NCI-H2081 treated with DMSO at 0.1 percent for 48 hours (cell line): ENCODE data around the gene ZNRF1.
"Not testable (repeated sequence)": the region's sequence is repeated elsewhere in the genome, so short reads cannot be mapped to it uniquely, and the experiment has no call there.

Source experiments
- DNase-seq: peaks from one replicate; lab custom pipeline; 2025; lab: John Stamatoyannopoulos, UW

ZNRF1 gene

DNA sequence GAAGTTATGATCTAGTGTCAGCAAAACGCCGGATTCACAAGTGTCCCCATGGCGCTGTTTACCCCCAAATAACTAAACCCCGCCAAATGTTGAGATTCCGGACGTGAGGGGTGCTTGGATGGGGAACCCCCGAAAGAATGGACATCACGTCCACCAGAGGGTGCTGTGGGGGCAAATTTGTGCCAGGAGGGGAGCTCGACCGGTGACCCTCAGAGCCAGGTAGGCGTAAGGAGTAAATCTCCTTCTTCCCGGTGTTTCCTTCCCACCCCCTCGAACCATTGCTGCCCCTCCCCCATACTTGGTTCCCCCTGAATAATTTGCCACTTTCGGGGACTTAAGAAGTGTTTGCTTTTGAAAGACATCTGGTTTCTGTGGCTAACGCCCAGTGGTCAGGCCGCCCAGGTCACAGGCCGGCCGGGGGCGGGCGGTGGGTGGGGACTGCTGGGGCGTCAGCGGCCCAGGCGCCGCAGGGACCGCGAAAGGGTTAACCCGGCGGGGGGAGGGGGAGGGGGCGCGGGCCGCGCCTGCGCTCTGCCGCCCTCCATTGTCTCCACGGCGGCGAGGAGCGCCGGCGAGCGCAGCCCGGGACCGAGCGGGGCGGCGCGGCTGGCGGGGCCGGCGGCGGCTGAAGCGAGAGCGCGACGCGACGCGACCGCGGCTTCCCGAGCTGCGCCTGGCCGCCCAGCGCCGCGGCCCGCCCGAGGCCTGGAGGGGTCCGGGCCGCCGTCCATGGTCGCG lies at the start of gene ZNRF1:
Gene ZNRF1, plus strand, starts transcription at position 544 of the 738 bp plus-strand sequence. CDS start 648 bp downstream, outside the sequence.
- no peak for DNase-seq

DNA sequence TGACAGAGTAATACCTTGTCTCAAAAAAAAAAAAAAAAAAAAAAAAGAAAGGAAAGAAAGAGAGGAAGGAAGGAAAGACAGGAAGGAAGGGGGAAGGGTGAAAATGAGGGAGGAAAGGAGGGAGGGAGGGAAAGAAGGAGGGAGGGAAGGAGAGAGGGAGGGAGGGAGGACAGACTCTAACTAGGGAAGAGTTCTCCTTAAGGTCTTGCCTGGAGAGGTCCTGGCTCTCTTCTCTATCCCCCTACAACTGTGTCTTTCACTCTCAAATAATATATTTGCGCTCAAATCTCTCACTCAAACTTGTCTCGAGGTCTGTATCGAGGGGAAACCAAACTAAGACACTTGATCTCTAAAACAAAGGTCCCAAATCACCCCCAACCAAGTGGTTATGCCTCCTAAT lies 49.5 kb upstream of the ZNRF1 start:
- no peak for DNase-seq

DNA sequence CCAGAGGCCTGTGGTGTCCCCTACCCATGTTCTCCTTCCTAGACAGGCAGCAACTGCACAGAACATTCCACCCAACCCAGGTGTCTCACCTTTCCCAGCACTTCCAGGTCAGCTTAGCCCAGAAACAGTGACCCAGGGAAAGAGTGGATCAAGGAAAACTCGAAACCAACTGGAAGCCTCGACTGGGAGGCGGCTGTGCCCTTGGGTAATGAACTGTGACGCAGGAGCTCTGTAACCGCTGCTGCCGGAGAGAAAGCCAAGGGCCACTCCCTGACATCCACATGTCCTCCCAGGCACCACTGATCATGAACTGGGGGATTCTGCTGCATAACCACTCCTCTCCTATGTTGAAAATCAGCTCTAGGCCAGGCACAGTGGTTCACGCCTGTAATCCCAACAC lies 48.3 kb upstream of the ZNRF1 start:
- no peak for DNase-seq

DNA sequence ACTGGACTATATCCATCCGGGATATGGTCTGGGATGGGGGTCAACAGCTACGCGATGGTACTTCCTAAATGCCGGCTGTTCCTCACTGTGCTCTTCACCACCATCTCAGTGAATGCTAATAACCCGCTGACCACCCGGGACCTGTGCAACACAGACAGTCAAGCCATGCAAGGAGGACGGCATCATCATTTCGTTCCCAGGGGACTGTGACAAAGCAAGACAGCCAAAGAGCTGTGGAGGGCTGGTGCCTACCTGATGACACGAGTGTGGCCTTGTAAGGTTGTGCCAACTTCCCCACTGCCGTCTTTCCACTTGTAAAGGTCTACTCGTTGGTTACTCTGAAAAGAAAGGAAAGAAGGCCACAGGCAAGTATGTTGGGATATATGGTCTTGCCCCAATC lies 47.6 kb upstream of the ZNRF1 start:
- DNase-seq = no peak

DNA sequence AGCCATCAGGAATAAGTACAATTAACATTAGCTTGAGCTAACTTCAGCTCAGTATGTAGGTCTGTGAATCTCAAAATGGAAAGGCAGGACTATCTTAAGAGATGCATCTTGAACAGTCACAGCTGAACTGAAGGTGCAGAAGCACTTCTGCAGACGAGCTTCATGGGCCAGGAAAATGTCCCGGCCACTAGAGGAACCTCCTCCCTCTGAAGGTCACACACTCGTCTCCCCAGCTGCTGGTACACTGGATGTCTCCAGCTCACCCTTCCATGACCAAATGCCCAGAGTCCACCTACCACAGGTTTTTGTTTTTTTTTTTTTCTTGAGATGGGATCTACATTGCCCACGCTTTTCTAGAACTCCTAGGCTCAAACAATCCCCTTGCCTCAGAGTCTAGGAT lies 47.1 kb upstream of the ZNRF1 start:
- DNase-seq = no peak

DNA sequence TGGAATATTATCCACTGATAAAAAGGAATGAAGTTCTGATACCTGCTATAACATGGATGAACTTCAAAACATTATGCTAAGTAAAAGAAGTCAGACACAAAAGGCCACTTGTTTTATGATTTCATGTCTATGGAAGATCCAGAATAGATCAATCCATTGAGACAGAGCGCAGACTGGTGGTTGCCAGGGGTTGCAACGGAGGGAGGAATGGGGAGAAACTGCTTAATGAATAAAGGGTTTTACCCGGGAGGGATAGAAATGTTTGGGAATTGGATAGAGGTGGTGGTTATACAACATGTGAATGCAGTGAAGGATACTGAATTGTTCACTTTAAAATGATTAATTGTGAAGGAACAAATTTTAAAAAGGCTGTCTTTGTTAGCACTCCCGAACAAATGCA lies 44.1 kb upstream of the ZNRF1 start:
- no peak for DNase-seq

DNA sequence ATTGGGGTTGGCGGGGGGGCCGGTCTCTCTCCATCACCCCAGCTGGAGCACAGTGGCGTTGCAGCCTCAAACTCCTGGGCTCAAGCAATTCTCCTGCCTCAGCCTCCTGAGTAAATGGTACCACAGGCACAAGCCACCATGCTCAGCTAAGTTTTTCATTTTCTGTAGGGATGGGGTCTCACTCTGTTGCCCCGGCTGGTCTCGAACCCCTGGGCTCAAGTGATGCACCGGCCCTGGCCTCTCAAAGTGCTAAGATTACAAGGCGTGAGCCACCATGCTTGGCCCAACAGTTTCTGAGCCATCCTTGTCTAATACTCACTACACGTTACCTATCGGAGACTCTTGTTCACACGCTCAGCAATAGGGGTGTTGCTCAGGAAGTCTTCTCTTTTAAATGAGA lies 25.5 kb upstream of the ZNRF1 start:
- DNase-seq = no peak

DNA sequence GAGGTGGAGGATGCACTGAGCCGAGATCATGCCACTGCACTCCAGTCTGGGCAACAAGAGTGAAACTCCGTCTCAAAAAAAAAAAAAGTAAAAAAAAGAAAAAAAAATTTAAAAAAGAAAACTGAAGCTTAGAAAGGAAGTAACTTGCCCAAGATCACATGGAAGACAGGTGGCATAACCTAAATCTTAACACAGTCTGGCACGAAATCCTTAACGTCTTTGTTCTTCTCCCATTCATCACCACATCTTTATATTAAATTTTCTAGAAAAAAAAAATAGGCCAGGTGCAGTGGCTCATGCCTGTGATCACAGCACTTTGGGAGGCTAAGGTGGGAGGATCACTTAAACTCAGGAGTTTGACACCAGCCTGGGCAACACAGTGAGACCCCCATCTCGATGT lies 23.2 kb upstream of the ZNRF1 start:
- DNase-seq = no peak

DNA sequence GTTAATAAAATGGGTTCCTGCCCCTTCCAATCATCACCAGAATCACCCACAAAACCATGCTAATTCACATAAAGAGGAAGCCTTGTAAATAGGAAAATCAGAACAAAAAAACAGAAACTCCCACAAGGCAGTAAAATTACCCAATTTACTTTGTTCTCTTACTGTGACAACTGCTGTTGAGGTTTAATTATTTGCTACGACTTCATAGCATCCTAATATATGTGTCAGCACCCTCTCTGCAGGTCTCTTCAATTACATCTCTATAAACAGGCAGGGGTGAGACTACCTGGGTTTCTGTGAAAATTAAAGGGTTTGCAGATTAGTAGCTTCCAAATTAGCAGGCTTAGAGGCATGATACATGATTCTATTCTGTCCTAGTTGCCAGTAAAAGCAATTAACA lies 16.6 kb upstream of the ZNRF1 start:
- peak; percentile 2 for DNase-seq

DNA sequence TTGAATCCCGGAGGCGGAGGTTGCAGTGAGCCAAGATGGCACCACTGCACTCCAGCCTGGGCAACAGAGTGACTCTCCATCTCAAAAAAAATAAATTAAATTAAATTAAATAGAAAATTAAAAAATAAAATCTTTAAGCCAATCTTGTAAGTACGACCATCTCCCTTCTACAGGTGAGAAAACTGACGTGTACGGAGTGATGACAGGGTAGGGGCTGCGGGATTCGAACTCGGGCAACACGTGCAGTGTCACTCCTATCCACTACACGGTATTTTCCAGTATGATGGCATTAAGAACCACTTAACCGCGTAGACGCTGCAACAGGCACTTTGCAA lies 14.7 kb upstream of the ZNRF1 start:
- no peak for DNase-seq

DNA sequence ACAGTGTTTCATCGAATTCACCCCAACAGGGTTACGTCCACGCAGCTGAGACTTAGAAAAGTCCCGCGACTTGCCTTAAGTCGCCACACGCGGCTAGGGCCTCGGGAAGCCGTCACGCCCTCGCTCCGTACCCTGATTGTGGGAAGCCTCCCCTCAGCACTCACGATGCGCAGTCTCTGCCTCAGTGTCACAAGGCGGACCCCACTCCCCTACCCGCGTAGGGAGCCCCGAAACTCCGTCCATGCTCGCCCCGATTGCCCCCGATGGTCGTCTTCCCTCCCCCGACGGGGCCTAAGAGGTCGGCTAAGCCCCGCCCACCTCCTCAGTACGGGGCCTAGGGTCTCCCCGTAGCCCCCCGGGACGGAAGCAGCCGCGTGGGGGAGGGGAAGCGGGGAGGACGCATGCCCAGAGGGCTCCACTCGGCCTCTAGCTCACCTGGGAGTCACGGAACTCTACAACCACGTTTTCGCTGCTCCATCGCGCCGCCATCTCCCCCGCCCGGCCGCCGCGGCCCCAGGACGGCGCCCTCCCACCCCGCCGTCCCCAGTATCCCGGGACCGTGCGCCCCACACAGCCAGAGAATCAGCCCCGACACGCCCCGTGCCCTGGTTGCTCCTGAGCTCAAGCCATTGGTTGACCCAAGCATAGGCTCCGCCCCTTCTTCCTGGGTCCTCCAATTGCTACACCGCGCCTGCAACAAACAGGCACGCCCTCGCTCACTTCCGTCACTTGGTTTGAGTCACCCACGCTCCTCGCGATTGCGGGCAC lies 14.1 kb upstream of the ZNRF1 start, which contains the start of gene WDR59:
Gene WDR59, minus strand, starts transcription at position 595 of the 768 bp plus-strand sequence. Its CDS starts 106 bp downstream, at position 489.
- peak; percentile 93 for DNase-seq

DNA sequence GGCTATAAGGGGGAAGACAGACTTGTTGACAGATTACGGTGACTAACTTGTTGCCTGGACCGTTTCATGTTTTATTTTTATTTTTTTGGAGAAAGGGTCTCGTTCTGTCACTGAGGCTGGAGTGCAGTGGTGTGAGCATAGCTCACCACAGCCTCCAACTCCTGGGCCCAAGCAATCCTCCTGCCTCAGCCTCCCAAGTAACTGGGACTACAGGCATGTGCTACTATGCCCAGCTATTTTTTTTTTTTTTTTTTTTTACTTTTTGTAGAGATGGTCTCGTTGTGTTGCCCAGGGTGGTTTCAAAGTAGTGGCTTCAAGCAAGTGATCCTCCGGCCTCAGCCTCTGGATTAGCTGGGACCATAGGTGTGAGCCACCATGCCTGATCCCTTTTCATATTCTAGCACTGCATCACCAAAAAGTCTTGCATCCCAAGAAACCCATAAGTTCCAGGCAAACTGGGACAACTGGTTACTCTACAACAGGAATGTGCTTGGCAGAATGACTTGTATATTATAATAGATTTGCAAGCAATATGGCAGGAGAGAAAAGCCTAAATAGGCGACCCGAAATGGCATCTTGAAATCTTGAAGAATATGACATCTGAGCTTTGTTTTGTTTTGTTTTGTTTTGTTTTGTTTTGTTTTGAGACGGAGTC lies 11.7 kb upstream of the ZNRF1 start:
- DNase-seq = no peak

DNA sequence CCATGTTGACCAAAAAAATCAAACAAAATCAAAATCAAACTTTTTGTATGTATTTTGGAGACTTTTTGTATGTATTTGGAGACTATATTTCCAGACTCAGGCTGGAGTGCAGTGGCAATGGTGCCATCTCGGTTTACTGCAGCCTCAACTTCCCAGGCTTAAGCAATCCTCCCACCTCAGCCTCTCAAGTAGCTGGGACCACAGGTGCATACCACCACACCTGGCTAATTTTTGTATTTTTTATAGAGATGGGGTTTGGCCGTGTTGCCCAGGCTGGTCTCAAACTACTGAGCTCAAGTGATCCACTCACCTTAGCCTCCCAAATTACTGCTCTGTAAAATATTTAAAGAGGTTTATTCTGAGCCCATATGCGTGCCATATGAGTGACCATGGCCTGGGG lies 9.0 kb upstream of the ZNRF1 start:
- not testable (repeated sequence) for DNase-seq

DNA sequence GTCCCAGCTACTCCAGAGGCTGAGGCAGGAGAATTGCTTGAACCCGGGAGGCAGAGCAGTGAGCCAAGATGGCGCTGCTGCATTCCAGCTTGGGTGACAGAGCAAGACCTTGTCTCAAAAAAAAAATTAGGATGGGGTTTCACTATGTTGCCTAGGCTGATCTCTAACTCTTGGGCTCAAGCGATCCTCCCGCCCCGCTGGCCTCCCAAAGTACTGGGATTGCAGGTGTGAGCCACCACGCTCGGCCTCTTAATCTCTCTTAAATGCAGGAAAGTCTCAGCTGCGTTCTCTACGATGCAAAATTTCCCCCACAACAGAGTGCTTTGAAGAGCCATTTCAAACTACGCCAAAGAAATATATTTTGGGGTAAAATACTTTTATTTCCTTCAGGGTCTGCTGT lies 8.0 kb upstream of the ZNRF1 start:
- DNase-seq = no peak

DNA sequence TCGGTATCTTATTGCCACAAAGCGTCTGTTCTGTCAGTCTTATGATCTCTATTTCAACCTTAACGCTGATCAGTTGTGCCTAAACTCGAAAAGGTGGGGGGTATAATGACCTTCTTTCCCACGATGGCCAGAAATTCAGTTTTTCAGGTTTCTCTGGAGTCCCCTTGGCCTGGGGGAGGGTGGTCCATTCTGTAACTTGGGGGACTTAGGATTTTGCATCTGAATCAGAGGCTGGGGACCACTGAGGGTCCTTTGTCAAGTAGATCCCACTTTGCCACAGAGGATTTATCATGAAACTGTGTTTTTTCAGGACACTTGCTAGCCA lies 7.6 kb upstream of the ZNRF1 start:
- no peak for DNase-seq

DNA sequence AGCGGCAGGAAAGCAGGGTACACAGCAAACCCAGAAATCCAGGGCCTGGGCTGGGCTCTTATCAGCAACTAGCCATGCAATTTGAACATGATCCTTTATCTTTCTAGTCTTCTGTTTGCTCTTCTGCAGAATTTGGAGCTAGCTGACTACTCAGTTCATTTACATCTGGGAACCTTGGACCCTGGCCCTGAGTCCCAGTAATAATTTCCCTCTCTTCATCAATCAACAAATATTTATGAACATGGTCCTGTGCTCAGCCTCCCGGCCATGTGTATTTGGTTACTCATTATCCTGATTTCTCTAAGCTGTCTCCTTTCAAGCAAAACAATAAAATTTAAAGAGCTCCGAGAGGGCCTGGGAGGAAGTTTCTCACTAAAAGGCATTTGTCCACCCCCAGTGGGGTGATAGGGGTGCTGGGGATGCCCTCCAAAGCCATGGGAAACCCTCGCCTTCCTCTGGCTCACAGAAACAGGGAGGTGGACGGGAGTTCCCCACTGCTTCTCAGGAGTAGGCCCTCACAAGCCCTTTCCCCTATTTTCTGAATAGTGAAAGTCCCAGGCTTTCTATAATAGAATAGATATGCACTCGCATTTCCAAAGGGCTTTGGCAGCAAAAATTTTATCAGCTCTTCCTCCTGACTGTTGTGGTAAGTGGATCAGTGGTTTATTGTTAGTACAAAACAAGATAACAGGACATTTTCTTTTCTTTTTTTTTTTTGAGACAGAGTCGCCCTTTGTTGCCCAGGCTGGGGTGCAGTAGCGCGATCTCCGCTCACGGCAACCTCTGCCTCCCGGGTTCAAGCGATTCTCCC lies 7.0 kb upstream of the ZNRF1 start:
- DNase-seq = no peak

DNA sequence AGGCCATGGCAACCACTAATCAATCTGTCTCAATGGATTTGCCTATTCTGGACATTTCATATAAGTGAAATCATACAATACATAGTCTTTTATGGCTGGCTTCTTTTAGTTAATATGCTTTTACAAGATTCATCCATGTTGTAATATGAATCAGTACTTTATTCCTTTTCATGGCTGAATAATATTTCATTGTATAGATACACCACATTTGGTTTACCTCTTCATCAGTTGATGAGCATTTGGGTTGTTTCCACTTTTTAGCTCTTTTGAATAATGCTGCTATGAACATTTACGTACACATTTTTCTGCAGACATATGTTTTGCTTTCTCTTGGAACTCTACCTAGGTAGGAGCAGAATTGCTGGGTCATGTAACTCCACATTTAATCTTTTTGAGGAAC lies 2.8 kb upstream of the ZNRF1 start:
- DNase-seq = no peak

DNA sequence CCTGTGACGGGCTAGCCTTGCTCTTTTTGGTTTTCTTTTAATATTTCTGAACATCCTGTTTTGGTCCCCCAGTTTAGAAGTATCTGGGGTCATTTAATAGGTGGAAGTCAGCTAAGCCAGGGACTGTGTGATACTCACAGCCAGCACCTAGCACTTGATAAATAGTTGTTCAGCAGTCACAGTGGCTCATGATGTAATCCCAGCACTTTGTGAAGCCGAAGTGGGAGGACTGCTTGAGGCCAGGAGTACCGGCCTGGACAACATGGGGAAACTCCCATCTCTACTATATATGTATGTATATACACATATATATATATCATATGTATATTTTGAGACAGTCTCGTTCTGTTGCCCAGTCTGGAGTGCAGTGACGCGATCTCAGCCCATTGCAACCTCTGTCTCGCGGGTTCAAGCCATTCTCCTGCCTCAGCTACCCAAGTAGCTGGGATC lies 1.8 kb upstream of the ZNRF1 start:
- DNase-seq = no peak

DNA sequence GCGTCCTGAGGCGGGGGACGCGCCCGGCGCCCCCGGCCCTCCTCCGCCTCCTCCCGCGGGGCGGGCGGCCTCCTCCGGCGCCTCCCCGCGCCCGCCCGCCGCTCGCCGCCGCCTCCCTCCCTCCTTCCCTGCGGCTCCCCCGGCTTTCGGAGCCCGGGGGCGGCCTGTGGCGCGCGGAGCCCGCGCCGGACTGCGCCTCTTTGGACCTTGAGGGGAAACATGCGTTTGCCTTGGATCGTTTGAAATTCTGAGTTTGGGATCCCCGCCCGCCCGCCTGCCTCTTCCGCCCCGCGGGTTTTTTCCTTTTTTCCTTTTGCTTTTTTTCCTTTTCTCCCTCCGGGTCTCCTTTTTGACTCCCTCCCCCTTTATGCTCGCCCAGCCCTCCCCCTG lies 390 bp downstream of the ZNRF1 start:
- DNase-seq = no peak

DNA sequence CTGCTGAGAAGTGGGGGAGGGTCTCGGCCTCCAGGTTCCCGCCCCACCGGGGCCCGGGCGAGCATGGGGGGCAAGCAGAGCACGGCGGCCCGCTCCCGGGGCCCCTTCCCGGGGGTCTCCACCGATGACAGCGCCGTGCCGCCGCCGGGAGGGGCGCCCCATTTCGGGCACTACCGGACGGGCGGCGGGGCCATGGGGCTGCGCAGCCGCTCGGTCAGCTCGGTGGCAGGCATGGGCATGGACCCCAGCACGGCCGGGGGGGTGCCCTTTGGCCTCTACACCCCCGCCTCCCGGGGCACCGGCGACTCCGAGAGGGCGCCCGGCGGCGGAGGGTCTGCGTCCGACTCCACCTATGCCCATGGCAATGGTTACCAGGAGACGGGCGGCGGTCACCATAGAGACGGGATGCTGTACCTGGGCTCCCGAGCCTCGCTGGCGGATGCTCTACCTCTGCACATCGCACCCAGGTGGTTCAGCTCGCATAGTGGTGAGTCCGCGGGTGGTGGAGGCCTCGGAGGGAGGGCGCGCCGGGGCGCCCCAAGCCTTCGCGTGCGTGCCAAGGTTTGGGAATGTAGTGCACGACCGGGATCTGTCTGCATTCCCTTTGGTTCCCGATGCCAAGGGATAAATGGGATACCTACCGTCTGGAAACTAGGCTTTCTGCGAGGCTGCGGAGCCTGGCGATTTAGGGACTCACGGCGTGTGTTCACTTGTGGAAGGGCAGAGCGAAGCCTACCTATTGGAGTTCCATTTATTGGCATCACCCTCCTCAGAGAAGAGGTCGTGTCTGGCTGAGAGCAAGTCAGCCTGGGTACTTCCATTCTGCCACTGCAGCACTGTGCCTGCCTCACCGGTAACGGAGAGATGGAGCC lies 1.0 kb downstream of the ZNRF1 start:
- no peak for DNase-seq

DNA sequence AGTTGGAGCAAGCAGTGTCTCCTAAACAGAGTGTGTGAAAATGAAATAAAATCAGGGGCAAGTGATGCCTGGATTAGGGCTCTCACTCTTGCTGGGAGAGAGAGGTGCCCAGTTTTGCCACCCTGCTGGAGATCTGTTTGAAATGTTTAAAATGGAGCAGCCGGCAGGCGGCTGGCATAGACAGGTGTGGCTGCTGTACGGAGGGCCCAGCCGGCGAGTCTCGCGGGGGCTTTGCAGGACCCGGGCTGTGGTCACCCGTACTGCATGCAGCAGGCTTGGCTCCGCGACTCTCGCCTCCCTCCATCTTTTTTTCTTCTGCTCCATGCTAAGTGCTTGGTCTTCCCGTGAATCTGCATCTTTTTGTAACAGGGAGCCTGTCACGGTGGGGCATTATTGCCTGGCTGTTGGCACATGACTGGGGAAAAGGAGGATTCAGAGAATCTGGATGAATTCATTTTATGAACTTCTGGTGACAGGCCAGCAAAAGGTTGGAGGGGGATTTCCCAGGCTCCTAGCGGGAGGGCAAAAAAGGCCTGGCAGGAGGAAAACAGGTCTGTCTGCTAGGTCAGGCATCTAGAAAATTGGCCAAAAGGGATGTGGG lies 1.8 kb downstream of the ZNRF1 start:
- DNase-seq = no peak
